Stimulated activated effector memory CD8-positive, alpha-beta T cell treated with anti-CD3 and anti-CD28 coated beads, Interleukin-12 subunit alpha, Interleukin-12 subunit beta, amount 100 ng/mL, for 72 hours (primary cell): Measurements from ENCODE around the gene CCNI2.

Source experiments
- ATAC-seq: fragments of 150-1000 bp; cut with Tn5 transposase; 2 replicates; pipeline ENCODE4 v1.10.0; 2021
- DNase-seq, 2 donors: peaks; one replicate each; pipeline ENCODE4 v3.0.0; 2021 to 2022; ENCODE audit warnings: low spot score in 2 of 2
- H3K27ac Mint-ChIP-seq: one replicate; pipeline ENCODE4 v1.8.0; 2022; ENCODE audit warnings: mild to moderate bottlenecking, mixed read lengths
- H3K36me3 Mint-ChIP-seq: one replicate; pipeline ENCODE4 v1.8.0; 2022; ENCODE audit warnings: mild to moderate bottlenecking, mixed read lengths
- H3K4me1 Mint-ChIP-seq: one replicate; pipeline ENCODE4 v1.8.0; 2022; ENCODE audit warnings: mixed read lengths
- H3K4me3 Mint-ChIP-seq: one replicate; pipeline ENCODE4 v1.8.0; 2022; ENCODE audit warnings: mild to moderate bottlenecking, mixed read lengths
- H3K9me3 Mint-ChIP-seq: one replicate; pipeline ENCODE4 v1.8.0; 2022; ENCODE audit warnings: mixed read lengths

CCNI2 gene

GRCh38 chr5:132746954-132747615 is at the start of gene CCNI2:
Gene CCNI2 (plus strand): TSS chr5:132747426. CDS start chr5:132747496, 70 bp downstream.
- peaks cover 19% of the 10 kb centered on the region for H3K36me3 Mint-ChIP-seq
- DNase-seq, result peak; percentile 51 to 77
- H3K9me3 Mint-ChIP-seq, result no peaks in the 10 kb centered on the region
- H3K4me3 Mint-ChIP-seq, result peak within 1 kb of the TSS; percentile 66
- peak; percentile 82 for ATAC-seq
- peaks cover 29% of the 10 kb centered on the region for H3K4me1 Mint-ChIP-seq
- peak within 1 kb of the TSS; percentile 40 for H3K27ac Mint-ChIP-seq

- DNase-seq (no peak), ATAC-seq (no peak)
- H3K27ac Mint-ChIP-seq, result no peak overlapping the region
- peaks cover 5% of the 10 kb centered on the region for H3K4me1 Mint-ChIP-seq
- no peak overlapping the region for H3K4me3 Mint-ChIP-seq
- H3K9me3 Mint-ChIP-seq, result no peaks in the 10 kb centered on the region
- peaks cover 79% of the 10 kb centered on the region for H3K36me3 Mint-ChIP-seq
These were observed 42.4 kb upstream of the CCNI2 start for GRCh38 chr5:132704875-132705274.

GRCh38 chr5:132708645-132709044 is 38.6 kb upstream of the CCNI2 start:
- H3K4me3 Mint-ChIP-seq, result no peak overlapping the region
- peaks cover 5% of the 10 kb centered on the region for H3K4me1 Mint-ChIP-seq
- no peaks in the 10 kb centered on the region for H3K9me3 Mint-ChIP-seq
- no peak overlapping the region for H3K27ac Mint-ChIP-seq
- ATAC-seq (no peak), DNase-seq (no peak)
- H3K36me3 Mint-ChIP-seq, result peaks cover 69% of the 10 kb centered on the region

- Mint-ChIP-seq H3K4me1 (peaks cover 14% of the 10 kb centered on the region), H3K9me3 (no peaks in the 10 kb centered on the region), H3K4me3 (peak overlapping the region; percentile 24), H3K36me3 (peaks cover 76% of the 10 kb centered on the region), H3K27ac (no peak overlapping the region)
- no peak for DNase-seq
- peak; percentile 93 for ATAC-seq
These were observed 32.5 kb upstream of the CCNI2 start for GRCh38 chr5:132714456-132715307.

- Mint-ChIP-seq H3K4me1 (peaks cover 14% of the 10 kb centered on the region), H3K9me3 (no peaks in the 10 kb centered on the region), H3K4me3 (no peak overlapping the region), H3K27ac (peak overlapping the region; percentile 58), H3K36me3 (peaks cover 74% of the 10 kb centered on the region)
- ATAC-seq, result no peak
- no peak for DNase-seq
These were observed 28.5 kb upstream of the CCNI2 start for GRCh38 chr5:132718544-132719312.

- DNase-seq (no peak), ATAC-seq (no peak)
- H3K4me1 Mint-ChIP-seq, result peaks cover 12% of the 10 kb centered on the region
- H3K4me3 Mint-ChIP-seq, result no peak overlapping the region
- H3K9me3 Mint-ChIP-seq, result no peaks in the 10 kb centered on the region
- no peak overlapping the region for H3K27ac Mint-ChIP-seq
- H3K36me3 Mint-ChIP-seq, result peaks cover 64% of the 10 kb centered on the region
These were observed 21.5 kb upstream of the CCNI2 start for GRCh38 chr5:132725745-132726144.

GRCh38 chr5:132729896-132730295 is 17.3 kb upstream of the CCNI2 start:
- no peaks in the 10 kb centered on the region for H3K9me3 Mint-ChIP-seq
- H3K4me3 Mint-ChIP-seq, result no peak overlapping the region
- ATAC-seq (no peak), DNase-seq (no peak)
- H3K36me3 Mint-ChIP-seq, result peaks cover 81% of the 10 kb centered on the region
- no peak overlapping the region for H3K27ac Mint-ChIP-seq
- peaks cover 12% of the 10 kb centered on the region for H3K4me1 Mint-ChIP-seq

GRCh38 chr5:132733499-132734148 is 13.6 kb upstream of the CCNI2 start:
- DNase-seq, result no peak
- no peaks in the 10 kb centered on the region for H3K9me3 Mint-ChIP-seq
- no peak overlapping the region for H3K4me3 Mint-ChIP-seq
- H3K4me1 Mint-ChIP-seq, result peaks cover 33% of the 10 kb centered on the region
- H3K36me3 Mint-ChIP-seq, result peaks cover 72% of the 10 kb centered on the region
- no peak overlapping the region for H3K27ac Mint-ChIP-seq
- no peak for ATAC-seq

- DNase-seq (no peak), ATAC-seq (no peak)
- Mint-ChIP-seq H3K36me3 (peaks cover 61% of the 10 kb centered on the region), H3K4me1 (peaks cover 29% of the 10 kb centered on the region), H3K27ac (no peak overlapping the region), H3K9me3 (no peaks in the 10 kb centered on the region), H3K4me3 (peak overlapping the region; percentile 86)
These were observed 12.5 kb upstream of the CCNI2 start for GRCh38 chr5:132734687-132735086.

GRCh38 chr5:132736853-132737833 is 10.1 kb upstream of the CCNI2 start, which contains the start of gene KIF3A:
Gene KIF3A (minus strand): TSS chr5:132737546. CDS start chr5:132737419, 127 bp downstream.
- Mint-ChIP-seq H3K27ac (peak within 1 kb of the TSS; percentile 93), H3K4me3 (peak within 1 kb of the TSS; percentile 86), H3K4me1 (peaks cover 29% of the 10 kb centered on the region), H3K36me3 (peaks cover 37% of the 10 kb centered on the region), H3K9me3 (no peaks in the 10 kb centered on the region)
- DNase-seq (peak; percentile 97 to 99), ATAC-seq (peak; percentile 91)

- DNase-seq (no peak), ATAC-seq (no peak)
- Mint-ChIP-seq H3K36me3 (peaks cover 27% of the 10 kb centered on the region), H3K27ac (peak overlapping the region; percentile 93), H3K4me3 (peak overlapping the region; percentile 86), H3K4me1 (peaks cover 29% of the 10 kb centered on the region), H3K9me3 (no peaks in the 10 kb centered on the region)
These were observed 9.1 kb upstream of the CCNI2 start for GRCh38 chr5:132737982-132738681.

- ATAC-seq (no peak), DNase-seq (no peak)
- no peak overlapping the region for H3K27ac Mint-ChIP-seq
- peaks cover 16% of the 10 kb centered on the region for H3K36me3 Mint-ChIP-seq
- peaks cover 29% of the 10 kb centered on the region for H3K4me1 Mint-ChIP-seq
- H3K4me3 Mint-ChIP-seq, result no peak overlapping the region
- no peaks in the 10 kb centered on the region for H3K9me3 Mint-ChIP-seq
These were observed 8.0 kb upstream of the CCNI2 start for GRCh38 chr5:132739232-132739631.

- no peak for ATAC-seq
- Mint-ChIP-seq H3K4me3 (no peak overlapping the region), H3K9me3 (no peaks in the 10 kb centered on the region), H3K4me1 (peaks cover 13% of the 10 kb centered on the region), H3K36me3 (peaks cover 13% of the 10 kb centered on the region), H3K27ac (no peak overlapping the region)
- no peak for DNase-seq
These were observed 5.1 kb upstream of the CCNI2 start for GRCh38 chr5:132742158-132742557.
